GM21529 (cell line): Measurements from ENCODE around the gene BABAM2.

Experiments
- ATAC-seq: cut with Tn5 transposase; IDR thresholded peaks from one replicate; pipeline ENCODE4 v1.9.1; 2021; ENCODE audit not compliant: unreplicated experiment

BABAM2 gene

GRCh38 chr2:28152585-28153280 lies 262.2 kb downstream of the BABAM2 start:
- ATAC-seq, result no peak

GRCh38 chr2:28153851-28154250 lies 263.3 kb downstream of the BABAM2 start:
- ATAC-seq, result no peak

- ATAC-seq, result no peak
Measured at GRCh38 chr2:28155086-28155485, 264.6 kb downstream of the BABAM2 start.

GRCh38 chr2:28155627-28156026 lies 265.1 kb downstream of the BABAM2 start:
- ATAC-seq, result no peak

- no peak for ATAC-seq
Measured at GRCh38 chr2:28158791-28159190, 268.3 kb downstream of the BABAM2 start.

GRCh38 chr2:28160986-28161425 lies 270.5 kb downstream of the BABAM2 start:
- no peak for ATAC-seq

GRCh38 chr2:28161466-28161865 lies 270.9 kb downstream of the BABAM2 start:
- no peak for ATAC-seq

GRCh38 chr2:28162564-28162963 lies 272.0 kb downstream of the BABAM2 start:
- no peak for ATAC-seq

GRCh38 chr2:28163028-28163427 lies 272.5 kb downstream of the BABAM2 start:
- no peak for ATAC-seq

- ATAC-seq, result no peak
Measured at GRCh38 chr2:28163627-28164279, 273.2 kb downstream of the BABAM2 start.

- ATAC-seq, result no peak
Measured at GRCh38 chr2:28164280-28164801, 273.8 kb downstream of the BABAM2 start.

GRCh38 chr2:28165087-28165635 lies 274.6 kb downstream of the BABAM2 start:
- no peak for ATAC-seq

GRCh38 chr2:28166956-28167355 lies 276.4 kb downstream of the BABAM2 start:
- no peak for ATAC-seq

- ATAC-seq, result no peak
Measured at GRCh38 chr2:28168376-28168775, 277.8 kb downstream of the BABAM2 start.

- no peak for ATAC-seq
Measured at GRCh38 chr2:28169492-28169891, 279.0 kb downstream of the BABAM2 start.

- no peak for ATAC-seq
Measured at GRCh38 chr2:28172114-28172898, 281.8 kb downstream of the BABAM2 start.

- ATAC-seq, result no peak
Measured at GRCh38 chr2:28173377-28173776, 282.8 kb downstream of the BABAM2 start.

GRCh38 chr2:28174211-28174610 lies 283.7 kb downstream of the BABAM2 start:
- ATAC-seq, result no peak

- no peak for ATAC-seq
Measured at GRCh38 chr2:28175028-28175427, 284.5 kb downstream of the BABAM2 start.

GRCh38 chr2:28178946-28179345 lies 288.4 kb downstream of the BABAM2 start:
- ATAC-seq, result no peak

- ATAC-seq, result no peak
Measured at GRCh38 chr2:28181801-28182200, 291.3 kb downstream of the BABAM2 start.
